ENCODE measurements around the gene UBAC1. TPM values are rescaled to one million over a fixed set of nuclear protein-coding genes. Genes with fewer than 3 reads are reported as not detected.
A peak's percentile ranks its signal among the peaks of the same experiment; 100 is the strongest.

The UBAC1 gene
- total RNA-seq, 2 experiments from 2014 or later: 16.4 to 19.6 TPM

DNA sequence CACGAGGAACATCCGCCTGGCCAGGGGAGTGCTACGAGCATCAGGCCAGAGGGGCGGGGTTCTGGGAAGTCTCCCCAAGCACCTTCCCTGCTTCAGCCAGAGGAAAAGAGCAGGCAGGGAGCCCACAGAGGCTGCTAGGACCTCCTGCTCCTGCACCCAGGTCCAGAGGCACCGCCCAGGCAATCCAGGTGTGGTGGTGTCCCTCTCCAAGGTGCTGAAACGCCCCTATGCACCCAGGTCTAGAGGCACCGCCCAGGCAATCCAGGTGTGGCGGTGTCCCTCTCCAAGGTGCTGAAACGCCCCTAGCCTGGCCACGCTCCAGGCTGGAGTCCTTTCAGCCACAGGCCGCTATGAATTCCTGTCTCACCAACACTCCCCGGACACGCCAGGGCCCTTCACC is 10.7 kb upstream of the UBAC1 start:
- H3K4me3 ChIP-seq (ENCODE audit: low read length): no peak overlapping the region
- intact Hi-C loops (cut with DNase I, micrococcal nuclease): no loop called here
- POLR2A ChIA-PET: no interaction called here
- H3K27ac ChIP-seq (ENCODE audit: low read depth in 1 of 2, low read length in 2 of 2): no peak overlapping the region
- H3K9me3 Mint-ChIP-seq: no peaks in the 10 kb centered on the region
- H3K27me3 ChIP-seq (ENCODE audit: control insufficient read depth in 1 of 2, insufficient read depth in 2 of 2, low read length in 2 of 2): no peaks in the 10 kb centered on the region
- no peak for TF ChIP-seq CTCF (IDR thresholded peaks at IDR 0.05)
- H3K4me3 Mint-ChIP-seq: no peak overlapping the region
- DNase-seq (peak in 11 of 14 experiments; percentile 31 to 83 (median 42)), ATAC-seq (ENCODE audit: poor library complexity) (peak; percentile 70)
- no peaks in the 10 kb centered on the region for H3K9me3 ChIP-seq (ENCODE audit: control insufficient read depth in 1 of 2, insufficient read depth in 1 of 2, low read length in 2 of 2)
- H3K27me3 Mint-ChIP-seq: peaks cover 4% of the 10 kb centered on the region
- H3K4me1 ChIP-seq (ENCODE audit: insufficient read depth, low read length): peaks cover 20% of the 10 kb centered on the region
- H3K4me1 Mint-ChIP-seq (ENCODE audit: low read depth): peaks cover 8% of the 10 kb centered on the region
- no peak overlapping the region for H3K27ac Mint-ChIP-seq
- H3K36me3 Mint-ChIP-seq (ENCODE audit: low read depth): no peaks in the 10 kb centered on the region
- CTCF ChIA-PET: no interaction called here
- H3K36me3 ChIP-seq (ENCODE audit: insufficient read depth, low read length): no peaks in the 10 kb centered on the region

- Mint-ChIP-seq H3K4me1 (ENCODE audit: low read depth) (peaks cover 8% of the 10 kb centered on the region), H3K4me3 (no peak overlapping the region), H3K36me3 (ENCODE audit: low read depth) (no peaks in the 10 kb centered on the region), H3K27ac (no peak overlapping the region), H3K27me3 (peaks cover 4% of the 10 kb centered on the region), H3K9me3 (no peaks in the 10 kb centered on the region)
- no peak for TF ChIP-seq CTCF (IDR thresholded peaks at IDR 0.05)
- H3K4me1 ChIP-seq (ENCODE audit: insufficient read depth, low read length): peaks cover 25% of the 10 kb centered on the region
- ChIA-PET POLR2A (no interaction called here), CTCF (no interaction called here)
- H3K27me3 ChIP-seq (ENCODE audit: control insufficient read depth in 1 of 2, insufficient read depth in 2 of 2, low read length in 2 of 2): no peaks in the 10 kb centered on the region
- H3K27ac ChIP-seq (ENCODE audit: low read depth in 1 of 2, low read length in 2 of 2): no peak overlapping the region
- DNase-seq (no peak), ATAC-seq (ENCODE audit: poor library complexity) (no peak)
- H3K9me3 ChIP-seq (ENCODE audit: control insufficient read depth in 1 of 2, insufficient read depth in 1 of 2, low read length in 2 of 2): no peaks in the 10 kb centered on the region
- H3K4me3 ChIP-seq (ENCODE audit: low read length): no peak overlapping the region
- H3K36me3 ChIP-seq (ENCODE audit: insufficient read depth, low read length): no peaks in the 10 kb centered on the region
- intact Hi-C loops (cut with DNase I, micrococcal nuclease): no loop called here
Observed at GRCh38 chr9:135971111-135971766, 10.1 kb upstream of the UBAC1 start.

GRCh38 chr9:135970128-135970815 is 9.1 kb upstream of the UBAC1 start:
- H3K36me3 Mint-ChIP-seq (ENCODE audit: low read depth): no peaks in the 10 kb centered on the region
- ATAC-seq (ENCODE audit: poor library complexity) (no peak), DNase-seq (no peak)
- CTCF ChIA-PET: no interaction called here
- peaks cover 8% of the 10 kb centered on the region for H3K4me1 Mint-ChIP-seq (ENCODE audit: low read depth)
- peaks cover 4% of the 10 kb centered on the region for H3K27me3 Mint-ChIP-seq
- Histone ChIP-seq H3K4me1 (ENCODE audit: insufficient read depth, low read length) (peaks cover 25% of the 10 kb centered on the region), H3K27me3 (ENCODE audit: control insufficient read depth in 1 of 2, insufficient read depth in 2 of 2, low read length in 2 of 2) (no peaks in the 10 kb centered on the region), H3K36me3 (ENCODE audit: insufficient read depth, low read length) (no peaks in the 10 kb centered on the region), H3K9me3 (ENCODE audit: control insufficient read depth in 1 of 2, insufficient read depth in 1 of 2, low read length in 2 of 2) (no peaks in the 10 kb centered on the region), H3K4me3 (ENCODE audit: low read length) (no peak overlapping the region), H3K27ac (ENCODE audit: low read depth in 1 of 2, low read length in 2 of 2) (no peak overlapping the region)
- H3K27ac Mint-ChIP-seq: no peak overlapping the region
- POLR2A ChIA-PET: interaction anchor here (1.1 kb wide), 1 partner anchor 139 kb away, joined by 3 read pairs; no protein-coding TSS in a partner anchor
- H3K9me3 Mint-ChIP-seq: no peaks in the 10 kb centered on the region
- H3K4me3 Mint-ChIP-seq: no peak overlapping the region
- intact Hi-C loops (cut with DNase I, micrococcal nuclease): no loop called here
- TF ChIP-seq CTCF (IDR thresholded peaks at IDR 0.05): no peak
